ENCODE data around the gene OLA1. TPM values are rescaled to one million over a fixed set of nuclear protein-coding genes. Genes with fewer than 3 reads are reported as not detected.

OLA1 gene
- polyA plus RNA-seq, 2 of the 4 experiments (the other 2 are of a cell fraction) = 127 to 226 TPM

DNA sequence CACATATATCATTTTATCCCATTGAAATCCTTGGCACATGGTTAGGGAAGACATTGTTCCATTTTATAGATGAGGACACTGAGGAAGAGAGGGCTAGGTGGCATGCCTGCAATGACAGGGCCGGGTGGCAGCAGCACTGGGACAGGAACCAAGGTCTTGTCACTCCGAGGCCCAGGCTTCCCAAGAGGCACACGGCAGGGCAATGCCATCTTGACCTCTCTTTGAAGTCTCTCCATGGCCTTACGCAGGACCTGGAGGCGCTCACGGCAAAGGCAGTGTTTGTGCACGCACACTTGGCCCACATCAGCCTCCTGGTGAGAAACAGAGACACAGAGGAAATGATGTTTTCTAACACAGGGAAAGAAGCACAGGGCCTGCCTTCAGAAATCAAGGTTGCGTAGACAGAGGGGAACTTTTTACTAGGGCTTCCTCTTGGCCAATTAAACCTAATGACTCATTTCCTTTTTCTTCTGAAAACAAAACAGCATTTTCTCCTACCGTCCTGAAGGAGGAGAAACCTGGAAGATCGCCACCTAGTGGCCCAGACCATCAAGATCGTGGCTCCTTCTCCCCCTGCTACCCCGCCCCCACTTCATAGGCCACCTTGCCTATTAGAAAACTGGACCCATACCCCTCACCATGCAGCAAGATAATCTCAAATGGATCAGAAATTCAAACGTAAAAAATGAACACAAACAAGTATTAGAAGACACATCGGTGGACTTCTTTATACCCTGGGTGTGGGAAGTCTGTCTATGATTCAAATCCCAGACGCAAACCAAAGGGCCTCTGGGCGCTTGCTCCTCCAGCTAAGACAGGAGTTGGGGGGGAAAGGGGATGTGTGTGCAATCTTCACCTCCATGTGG is 208.5 kb downstream of the OLA1 start:
- CTCF ChIA-PET = interaction anchor here (0.7 to 1.8 kb wide), 14 partner anchors 9 to 637 kb away, joined by 3 to 10 read pairs (median 3); no protein-coding TSS in a partner anchor
- Histone ChIP-seq H3K4me3 (no peak overlapping the region), H3K4me1 (peaks cover 56% of the 10 kb centered on the region), H3K27ac (peak overlapping the region; percentile 78 to 93), H3K4me2 (peak overlapping the region; percentile 66), H3K9me3 (no peaks in the 10 kb centered on the region)
- peak; percentile 62 to 95 for DNase-seq (ENCODE audit: low read depth in 1 of 2, low spot score in 1 of 2)
- 17% methylated on average over 16 of the region's 16 CpGs for WGBS (ENCODE audit: missing lambda C conversion rate)
- POLR2A ChIA-PET = no interaction called here
- peak; percentile 81 to 92 for ATAC-seq
- FAIRE-seq = no peak
- TF ChIP-seq ZSCAN20 (CRISPR knock-in tag; IDR thresholded peaks at IDR 0.05) = no peak
- no peak for TF ChIP-seq CBX8 (IDR thresholded peaks at IDR 0.05)
- no peak for TF ChIP-seq TFCP2L1 (CRISPR knock-in tag; IDR thresholded peaks at IDR 0.05)
- TF ChIP-seq MAFK (IDR thresholded peaks at IDR 0.05; ENCODE audit: partially characterized antibody) = no peak
- peak; percentile 69 to 74; a peak in 3 of 5 replicates for TF ChIP-seq JUN (IDR thresholded peaks at IDR 0.05)
- TF ChIP-seq EHF (CRISPR knock-in tag; IDR thresholded peaks at IDR 0.05) = no peak
- TF ChIP-seq, protein P1, sequence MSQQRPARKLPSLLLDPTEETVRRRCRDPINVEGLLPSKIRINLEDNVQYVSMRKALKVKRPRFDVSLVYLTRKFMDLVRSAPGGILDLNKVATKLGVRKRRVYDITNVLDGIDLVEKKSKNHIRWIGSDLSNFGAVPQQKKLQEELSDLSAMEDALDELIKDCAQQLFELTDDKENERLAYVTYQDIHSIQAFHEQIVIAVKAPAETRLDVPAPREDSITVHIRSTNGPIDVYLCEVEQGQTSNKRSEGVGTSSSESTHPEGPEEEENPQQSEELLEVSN (IDR thresholded peaks at IDR 0.05; ENCODE audit: borderline replicate concordance, low read depth) = no peak
- no peak for TF ChIP-seq RFX5 (IDR thresholded peaks at IDR 0.05)
- TF ChIP-seq NR3C1 (IDR thresholded peaks at IDR 0.05) = no peak
- TF ChIP-seq, protein P2, sequence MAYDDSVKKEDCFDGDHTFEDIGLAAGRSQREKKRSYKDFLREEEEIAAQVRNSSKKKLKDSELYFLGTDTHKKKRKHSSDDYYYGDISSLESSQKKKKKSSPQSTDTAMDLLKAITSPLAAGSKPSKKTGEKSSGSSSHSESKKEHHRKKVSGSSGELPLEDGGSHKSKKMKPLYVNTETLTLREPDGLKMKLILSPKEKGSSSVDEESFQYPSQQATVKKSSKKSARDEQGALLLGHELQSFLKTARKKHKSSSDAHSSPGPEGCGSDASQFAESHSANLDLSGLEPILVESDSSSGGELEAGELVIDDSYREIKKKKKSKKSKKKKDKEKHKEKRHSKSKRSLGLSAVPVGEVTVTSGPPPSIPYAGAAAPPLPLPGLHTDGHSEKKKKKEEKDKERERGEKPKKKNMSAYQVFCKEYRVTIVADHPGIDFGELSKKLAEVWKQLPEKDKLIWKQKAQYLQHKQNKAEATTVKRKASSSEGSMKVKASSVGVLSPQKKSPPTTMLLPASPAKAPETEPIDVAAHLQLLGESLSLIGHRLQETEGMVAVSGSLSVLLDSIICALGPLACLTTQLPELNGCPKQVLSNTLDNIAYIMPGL (CRISPR knock-in tag; IDR thresholded peaks at IDR 0.05; ENCODE audit: borderline replicate concordance) = no peak
- peak; percentile 58; the same call in 1 of the 2 replicates for TF ChIP-seq CHD4 (IDR thresholded peaks at IDR 0.05; ENCODE audit: borderline replicate concordance)
- TF ChIP-seq, protein P3, sequence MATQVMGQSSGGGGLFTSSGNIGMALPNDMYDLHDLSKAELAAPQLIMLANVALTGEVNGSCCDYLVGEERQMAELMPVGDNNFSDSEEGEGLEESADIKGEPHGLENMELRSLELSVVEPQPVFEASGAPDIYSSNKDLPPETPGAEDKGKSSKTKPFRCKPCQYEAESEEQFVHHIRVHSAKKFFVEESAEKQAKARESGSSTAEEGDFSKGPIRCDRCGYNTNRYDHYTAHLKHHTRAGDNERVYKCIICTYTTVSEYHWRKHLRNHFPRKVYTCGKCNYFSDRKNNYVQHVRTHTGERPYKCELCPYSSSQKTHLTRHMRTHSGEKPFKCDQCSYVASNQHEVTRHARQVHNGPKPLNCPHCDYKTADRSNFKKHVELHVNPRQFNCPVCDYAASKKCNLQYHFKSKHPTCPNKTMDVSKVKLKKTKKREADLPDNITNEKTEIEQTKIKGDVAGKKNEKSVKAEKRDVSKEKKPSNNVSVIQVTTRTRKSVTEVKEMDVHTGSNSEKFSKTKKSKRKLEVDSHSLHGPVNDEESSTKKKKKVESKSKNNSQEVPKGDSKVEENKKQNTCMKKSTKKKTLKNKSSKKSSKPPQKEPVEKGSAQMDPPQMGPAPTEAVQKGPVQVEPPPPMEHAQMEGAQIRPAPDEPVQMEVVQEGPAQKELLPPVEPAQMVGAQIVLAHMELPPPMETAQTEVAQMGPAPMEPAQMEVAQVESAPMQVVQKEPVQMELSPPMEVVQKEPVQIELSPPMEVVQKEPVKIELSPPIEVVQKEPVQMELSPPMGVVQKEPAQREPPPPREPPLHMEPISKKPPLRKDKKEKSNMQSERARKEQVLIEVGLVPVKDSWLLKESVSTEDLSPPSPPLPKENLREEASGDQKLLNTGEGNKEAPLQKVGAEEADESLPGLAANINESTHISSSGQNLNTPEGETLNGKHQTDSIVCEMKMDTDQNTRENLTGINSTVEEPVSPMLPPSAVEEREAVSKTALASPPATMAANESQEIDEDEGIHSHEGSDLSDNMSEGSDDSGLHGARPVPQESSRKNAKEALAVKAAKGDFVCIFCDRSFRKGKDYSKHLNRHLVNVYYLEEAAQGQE (IDR thresholded peaks at IDR 0.05) = no peak
- no peak for TF ChIP-seq HOXA7 (CRISPR knock-in tag; IDR thresholded peaks at IDR 0.05)
- TF ChIP-seq, protein P4, sequence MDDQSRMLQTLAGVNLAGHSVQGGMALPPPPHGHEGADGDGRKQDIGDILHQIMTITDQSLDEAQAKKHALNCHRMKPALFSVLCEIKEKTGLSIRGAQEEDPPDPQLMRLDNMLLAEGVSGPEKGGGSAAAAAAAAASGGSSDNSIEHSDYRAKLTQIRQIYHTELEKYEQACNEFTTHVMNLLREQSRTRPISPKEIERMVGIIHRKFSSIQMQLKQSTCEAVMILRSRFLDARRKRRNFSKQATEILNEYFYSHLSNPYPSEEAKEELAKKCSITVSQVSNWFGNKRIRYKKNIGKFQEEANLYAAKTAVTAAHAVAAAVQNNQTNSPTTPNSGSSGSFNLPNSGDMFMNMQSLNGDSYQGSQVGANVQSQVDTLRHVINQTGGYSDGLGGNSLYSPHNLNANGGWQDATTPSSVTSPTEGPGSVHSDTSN (IDR thresholded peaks at IDR 0.05) = no peak
- TF ChIP-seq MYC (IDR thresholded peaks at IDR 0.05; ENCODE audit: borderline replicate concordance, low read length) = no peak
- TF ChIP-seq JUNB (IDR thresholded peaks at IDR 0.05) = peak; percentile 40; the same call in 1 of the 2 replicates
- no peak for TF ChIP-seq SREBF2 (IDR thresholded peaks at IDR 0.05)
- TF ChIP-seq HDAC2 (IDR thresholded peaks at IDR 0.05) = peak; percentile 85
- TF ChIP-seq, protein P5, sequence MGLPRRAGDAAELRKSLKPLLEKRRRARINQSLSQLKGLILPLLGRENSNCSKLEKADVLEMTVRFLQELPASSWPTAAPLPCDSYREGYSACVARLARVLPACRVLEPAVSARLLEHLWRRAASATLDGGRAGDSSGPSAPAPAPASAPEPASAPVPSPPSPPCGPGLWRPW (IDR thresholded peaks at IDR 0.05) = no peak
- TF ChIP-seq, protein P6, sequence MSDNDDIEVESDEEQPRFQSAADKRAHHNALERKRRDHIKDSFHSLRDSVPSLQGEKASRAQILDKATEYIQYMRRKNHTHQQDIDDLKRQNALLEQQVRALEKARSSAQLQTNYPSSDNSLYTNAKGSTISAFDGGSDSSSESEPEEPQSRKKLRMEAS (IDR thresholded peaks at IDR 0.05) = peak; percentile 57
- no peak for TF ChIP-seq KDM5A (IDR thresholded peaks at IDR 0.05)
- 0 out of 2 replicates have a peak, but pooled peaks have one; percentile 29 for TF ChIP-seq TP53 (CRISPR knock-in tag; IDR thresholded peaks at IDR 0.05)
- no peak for TF ChIP-seq EHMT2 (IDR thresholded peaks at IDR 0.05; ENCODE audit: low read depth)
- TF ChIP-seq GATA3 (IDR thresholded peaks at IDR 0.05; ENCODE audit: borderline replicate concordance) = peak; percentile 18; the same call in 1 of the 2 replicates
- TF ChIP-seq, protein P7, sequence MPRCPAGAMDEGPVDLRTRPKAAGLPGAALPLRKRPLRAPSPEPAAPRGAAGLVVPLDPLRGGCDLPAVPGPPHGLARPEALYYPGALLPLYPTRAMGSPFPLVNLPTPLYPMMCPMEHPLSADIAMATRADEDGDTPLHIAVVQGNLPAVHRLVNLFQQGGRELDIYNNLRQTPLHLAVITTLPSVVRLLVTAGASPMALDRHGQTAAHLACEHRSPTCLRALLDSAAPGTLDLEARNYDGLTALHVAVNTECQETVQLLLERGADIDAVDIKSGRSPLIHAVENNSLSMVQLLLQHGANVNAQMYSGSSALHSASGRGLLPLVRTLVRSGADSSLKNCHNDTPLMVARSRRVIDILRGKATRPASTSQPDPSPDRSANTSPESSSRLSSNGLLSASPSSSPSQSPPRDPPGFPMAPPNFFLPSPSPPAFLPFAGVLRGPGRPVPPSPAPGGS (IDR thresholded peaks at IDR 0.05) = 0 out of 3 replicates have a peak, but pooled peaks have one; percentile 34
- TF ChIP-seq POLR2AphosphoS2 (conservative IDR thresholded peaks at IDR 0.05; ENCODE audit: low read length) = no peak
- TF ChIP-seq FOSB (CRISPR knock-in tag; IDR thresholded peaks at IDR 0.05) = no peak
- peak; percentile 78 to 83 for TF ChIP-seq RAD21 (conservative IDR thresholded peaks at IDR 0.05 in 1 of 2, IDR thresholded peaks at IDR 0.05 in 1 of 2)
- no peak for TF ChIP-seq NFE2L2 (conservative IDR thresholded peaks at IDR 0.05; ENCODE audit: low read length)
- no peak for TF ChIP-seq ZFP36 (IDR thresholded peaks at IDR 0.05; ENCODE audit: borderline replicate concordance, partially characterized antibody)
- TF ChIP-seq HEYL (CRISPR knock-in tag; IDR thresholded peaks at IDR 0.05) = no peak
- no peak for TF ChIP-seq RARB (CRISPR knock-in tag; IDR thresholded peaks at IDR 0.05)
- peak in 1 of 2 experiments; percentile 36; a peak in 1 of 5 replicates for TF ChIP-seq EP300 (IDR thresholded peaks at IDR 0.05)

Data from A549 (cell line).